Measurements from ENCODE around the gene TICAM2.

GRCh38 chr5:115579216-115579615 lies 23.1 kb downstream of the TICAM2 start:
- TF ChIP-seq CTCF (IDR thresholded peaks at IDR 0.05), result no peak
- TF ChIP-seq POLR2AphosphoS5 (IDR thresholded peaks at IDR 0.05; ENCODE audit: insufficient read depth in 1 of 2, low read depth in 1 of 2), result no peak
- TF ChIP-seq POLR2A (IDR thresholded peaks at IDR 0.05), result no peak
